Epithelial cell of esophagus (primary cell): ENCODE data around the gene UQCC2.

Source experiments
- DNase-seq: peaks from one replicate; pipeline ENCODE4 v3.0.0; 2010; ENCODE audit warnings: low read depth
- H3K4me3 ChIP-seq: 2 replicates; pipeline ENCODE4 v1.5.1; 2011; ENCODE audit warnings: mild to moderate bottlenecking, low read length, control low read depth
- CTCF ChIP-seq: IDR thresholded peaks from 2 replicates; pipeline ENCODE4 v1.5.1; 2011; ENCODE audit warnings: low read depth, mild to moderate bottlenecking, low read length, control low read depth, inconsistent platforms; ENCODE audit not compliant: insufficient read depth; ENCODE audit errors: missing control alignments

The UQCC2 gene

GRCh38 chr6:33721508-33721907 lies 10.0 kb upstream of the UQCC2 start:
- no peak overlapping the region for H3K4me3 ChIP-seq
- no peak for TF ChIP-seq CTCF
- DNase-seq: no peak

GRCh38 chr6:33720998-33721397 lies 9.5 kb upstream of the UQCC2 start:
- H3K4me3 ChIP-seq: no peak overlapping the region
- no peak for TF ChIP-seq CTCF
- DNase-seq: no peak

- no peak for DNase-seq
- no peak for TF ChIP-seq CTCF
- H3K4me3 ChIP-seq: no peak overlapping the region
These were observed 8.0 kb upstream of the UQCC2 start for GRCh38 chr6:33719326-33719987.

- H3K4me3 ChIP-seq: no peak overlapping the region
- DNase-seq: peak; percentile 53
- no peak for TF ChIP-seq CTCF
These were observed 7.2 kb upstream of the UQCC2 start for GRCh38 chr6:33718713-33719112.

GRCh38 chr6:33717934-33718455 lies 6.5 kb upstream of the UQCC2 start:
- H3K4me3 ChIP-seq: no peak overlapping the region
- no peak for DNase-seq
- no peak for TF ChIP-seq CTCF

- DNase-seq: peak; percentile 71
- no peak overlapping the region for H3K4me3 ChIP-seq
- no peak for TF ChIP-seq CTCF
These were observed 5.6 kb upstream of the UQCC2 start for GRCh38 chr6:33716890-33717632.
